ENCODE results near the gene ZNF444.

- TF ChIP-seq, protein P1, sequence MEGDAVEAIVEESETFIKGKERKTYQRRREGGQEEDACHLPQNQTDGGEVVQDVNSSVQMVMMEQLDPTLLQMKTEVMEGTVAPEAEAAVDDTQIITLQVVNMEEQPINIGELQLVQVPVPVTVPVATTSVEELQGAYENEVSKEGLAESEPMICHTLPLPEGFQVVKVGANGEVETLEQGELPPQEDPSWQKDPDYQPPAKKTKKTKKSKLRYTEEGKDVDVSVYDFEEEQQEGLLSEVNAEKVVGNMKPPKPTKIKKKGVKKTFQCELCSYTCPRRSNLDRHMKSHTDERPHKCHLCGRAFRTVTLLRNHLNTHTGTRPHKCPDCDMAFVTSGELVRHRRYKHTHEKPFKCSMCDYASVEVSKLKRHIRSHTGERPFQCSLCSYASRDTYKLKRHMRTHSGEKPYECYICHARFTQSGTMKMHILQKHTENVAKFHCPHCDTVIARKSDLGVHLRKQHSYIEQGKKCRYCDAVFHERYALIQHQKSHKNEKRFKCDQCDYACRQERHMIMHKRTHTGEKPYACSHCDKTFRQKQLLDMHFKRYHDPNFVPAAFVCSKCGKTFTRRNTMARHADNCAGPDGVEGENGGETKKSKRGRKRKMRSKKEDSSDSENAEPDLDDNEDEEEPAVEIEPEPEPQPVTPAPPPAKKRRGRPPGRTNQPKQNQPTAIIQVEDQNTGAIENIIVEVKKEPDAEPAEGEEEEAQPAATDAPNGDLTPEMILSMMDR (IDR thresholded peaks at IDR 0.05), result no peak
- no peak for TF ChIP-seq POLR2AphosphoS5 (IDR thresholded peaks at IDR 0.05; ENCODE audit: insufficient read depth in 1 of 2, low read depth in 1 of 2)
These were observed 26.3 kb upstream of the ZNF444 start for GRCh38 chr19:56114778-56115110.
